Ishikawa (cell line): ENCODE data around the gene SLC7A6.

ENCODE experiments used
- CEBPB ChIP-seq: IDR thresholded peaks from 2 replicates; pipeline ENCODE4 v1.6.1; 2012
- EP300 ChIP-seq: IDR thresholded peaks from 2 replicates; pipeline ENCODE4 v1.6.1; 2012; ENCODE audit warnings: borderline replicate concordance
- FOXM1 ChIP-seq: IDR thresholded peaks from 2 replicates; pipeline ENCODE4 v1.6.1; 2012; ENCODE audit warnings: low read depth, borderline replicate concordance
- MAX ChIP-seq: IDR thresholded peaks from 2 replicates; pipeline ENCODE4 v1.6.1; 2012
- NFIC ChIP-seq: IDR thresholded peaks from 2 replicates; pipeline ENCODE4 v1.6.1; 2012
- RAD21 ChIP-seq: IDR thresholded peaks from 2 replicates; pipeline ENCODE4 v1.6.1; 2012; ENCODE audit warnings: low read depth
- REST ChIP-seq: IDR thresholded peaks from 2 replicates; pipeline ENCODE4 v1.6.1; 2012; ENCODE audit warnings: low read depth, mild to moderate bottlenecking
- TAF1 ChIP-seq: IDR thresholded peaks from 2 replicates; pipeline ENCODE4 v1.6.1; 2012; ENCODE audit warnings: low read depth, mild to moderate bottlenecking
- TCF12 ChIP-seq: IDR thresholded peaks from 2 replicates; pipeline ENCODE4 v1.6.1; 2012; ENCODE audit warnings: low read depth
- YY1 ChIP-seq: IDR thresholded peaks from 2 replicates; pipeline ENCODE4 v1.6.1; 2012; ENCODE audit warnings: low read depth

GRCh38 chr16:68253721-68254120 lies 10.6 kb upstream of the SLC7A6 start:
- TF ChIP-seq TAF1 (no peak), MAX (no peak), TCF12 (no peak), NFIC (no peak), CEBPB (no peak), RAD21 (no peak), EP300 (no peak), REST (no peak), YY1 (no peak), FOXM1 (no peak)
